SK-N-SH treated with all-trans-retinoic acid at 6 μM for 48 hours (cell line): ENCODE measurements around the gene TTC39C.
"Not testable (repeated sequence)": the region's sequence is repeated elsewhere in the genome, so short reads cannot be mapped to it uniquely, and the experiment has no call there.

Source experiments
- ATAC-seq: fragments of 200-7000 bp; cut with Tn5 transposase; 3 replicates; pipeline ENCODE4 v1.9.1; 2020; ENCODE audit warnings: mild to moderate bottlenecking, moderate library complexity
- ARNTL ChIP-seq: fragments of 450-650 bp; formaldehyde crosslinking; IDR thresholded peaks from 2 replicates; pipeline ENCODE4 v1.5.0; 2020; ENCODE audit warnings: low read depth, mild to moderate bottlenecking, moderate library complexity, borderline replicate concordance
- BACH2 ChIP-seq: fragments of 250-450 bp; sonication (Bioruptor Pico); IDR thresholded peaks from 2 replicates; pipeline ENCODE4 v1.9.0; 2021; ENCODE audit warnings: mild to moderate bottlenecking, borderline replicate concordance
- CREB5 ChIP-seq: fragments of 250-450 bp; sonication (Bioruptor Pico); IDR thresholded peaks from 2 replicates; pipeline ENCODE4 v1.5.1; 2020; ENCODE audit warnings: low read depth, mild to moderate bottlenecking, moderate library complexity
- CSRNP3 ChIP-seq: fragments of 250-450 bp; sonication (Bioruptor Pico); IDR thresholded peaks from 2 replicates; pipeline ENCODE4 v1.5.1; 2021; ENCODE audit warnings: mild to moderate bottlenecking, moderate library complexity
- ESRRG ChIP-seq: fragments of 250-450 bp; sonication (Bioruptor Pico); IDR thresholded peaks from 2 replicates; pipeline ENCODE4 v1.6.1; 2021; ENCODE audit warnings: mild to moderate bottlenecking
- GLIS3 ChIP-seq: fragments of 250-450 bp; sonication (Bioruptor Pico); IDR thresholded peaks from 2 replicates; pipeline ENCODE4 v1.5.0; 2020; ENCODE audit warnings: mild to moderate bottlenecking, moderate library complexity
- ISL1 ChIP-seq: fragments of 250-450 bp; sonication (Bioruptor Pico); IDR thresholded peaks from 2 replicates; pipeline ENCODE4 v2.1.2; 2022; ENCODE audit warnings: mild to moderate bottlenecking, moderate library complexity
- OSR1 ChIP-seq: fragments of 250-450 bp; sonication (Bioruptor Pico); IDR thresholded peaks from 2 replicates; pipeline ENCODE4 v1.8.0; 2022; ENCODE audit warnings: moderate library complexity, mild to moderate bottlenecking, inconsistent platforms
- PATZ1 ChIP-seq: fragments of 250-450 bp; sonication (Bioruptor Pico); IDR thresholded peaks from 2 replicates; pipeline ENCODE4 v1.8.0; 2020; ENCODE audit warnings: mild to moderate bottlenecking, moderate library complexity, borderline replicate concordance
- POU6F1 ChIP-seq: fragments of 250-450 bp; sonication (Bioruptor Pico); IDR thresholded peaks from 2 replicates; pipeline ENCODE4 v1.8.0; 2021; ENCODE audit warnings: low read depth, mild to moderate bottlenecking, moderate library complexity, borderline replicate concordance
- PPARA ChIP-seq: fragments of 250-450 bp; sonication (Bioruptor Pico); IDR thresholded peaks from 2 replicates; pipeline ENCODE4 v1.5.0; 2020; ENCODE audit warnings: mild to moderate bottlenecking, borderline replicate concordance
- RARB ChIP-seq: fragments of 250-450 bp; sonication (Bioruptor Pico); IDR thresholded peaks from 2 replicates; pipeline ENCODE4 v1.8.0; 2021; ENCODE audit warnings: mild to moderate bottlenecking, moderate library complexity
- SNAI2 ChIP-seq: fragments of 250-450 bp; sonication (Bioruptor Pico); IDR thresholded peaks from 2 replicates; pipeline ENCODE4 v1.5.0; 2020; ENCODE audit warnings: mild to moderate bottlenecking, moderate library complexity
- TCF4 ChIP-seq: fragments of 250-450 bp; sonication (Bioruptor Pico); IDR thresholded peaks from 2 replicates; pipeline ENCODE4 v1.8.0; 2021; ENCODE audit warnings: mild to moderate bottlenecking, moderate library complexity, borderline replicate concordance
- TOX ChIP-seq: fragments of 250-450 bp; sonication (Bioruptor Pico); IDR thresholded peaks from 2 replicates; pipeline ENCODE4 v1.8.0; 2021; ENCODE audit warnings: mild to moderate bottlenecking, moderate library complexity, borderline replicate concordance
- ZC3H10 ChIP-seq: fragments of 250-450 bp; sonication (Bioruptor Pico); IDR thresholded peaks from 2 replicates; pipeline ENCODE4 v1.5.1; 2021; ENCODE audit warnings: mild to moderate bottlenecking, moderate library complexity
- ZFP3 ChIP-seq: fragments of 250-450 bp; sonication (Bioruptor Pico); IDR thresholded peaks from 2 replicates; pipeline ENCODE4 v1.5.0; 2020; ENCODE audit warnings: mild to moderate bottlenecking, moderate library complexity
- ZNF565 ChIP-seq: fragments of 450-650 bp; formaldehyde crosslinking; conservative IDR thresholded peaks from 2 replicates; pipeline ENCODE4 v1.5.0; 2020; ENCODE audit warnings: low read depth, mild to moderate bottlenecking, moderate library complexity
- ZNF70 ChIP-seq: fragments of 450-650 bp; formaldehyde crosslinking; IDR thresholded peaks from 2 replicates; pipeline ENCODE4 v1.5.0; 2020; ENCODE audit warnings: mild to moderate bottlenecking, moderate library complexity

Gene TTC39C

GRCh38 chr18:24071779-24072178, 57.2 kb downstream of the TTC39C start (continued):
- TF ChIP-seq CREB5 (CRISPR knock-in tag): no peak
- TF ChIP-seq CSRNP3 (CRISPR knock-in tag): no peak

GRCh38 chr18:24072743-24073142, 58.2 kb downstream of the TTC39C start:
- no peak for ATAC-seq
- TF ChIP-seq POU6F1 (no peak), GLIS3 (CRISPR knock-in tag) (no peak), CSRNP3 (CRISPR knock-in tag) (no peak), SNAI2 (CRISPR knock-in tag) (no peak), TOX (no peak), TCF4 (CRISPR knock-in tag) (no peak), ESRRG (CRISPR knock-in tag) (no peak), ZNF70 (CRISPR knock-in tag) (no peak)

GRCh38 chr18:24073791-24074190, 59.2 kb downstream of the TTC39C start:
- TF ChIP-seq OSR1 (CRISPR knock-in tag): no peak
- no peak for TF ChIP-seq ZNF565 (CRISPR knock-in tag)
- no peak for TF ChIP-seq TOX
- TF ChIP-seq PPARA (CRISPR knock-in tag): no peak
- TF ChIP-seq ZC3H10 (CRISPR knock-in tag): no peak
- TF ChIP-seq ZNF70 (CRISPR knock-in tag): no peak
- TF ChIP-seq ZFP3 (CRISPR knock-in tag): no peak
- TF ChIP-seq TCF4 (CRISPR knock-in tag): no peak
- TF ChIP-seq GLIS3 (CRISPR knock-in tag): no peak
- no peak for TF ChIP-seq SNAI2 (CRISPR knock-in tag)
- no peak for TF ChIP-seq BACH2
- TF ChIP-seq PATZ1 (CRISPR knock-in tag): no peak
- TF ChIP-seq ISL1 (CRISPR knock-in tag): no peak
- no peak for TF ChIP-seq ESRRG (CRISPR knock-in tag)
- TF ChIP-seq CSRNP3 (CRISPR knock-in tag): no peak
- TF ChIP-seq RARB (CRISPR knock-in tag): no peak
- TF ChIP-seq ARNTL (CRISPR knock-in tag): no peak
- ATAC-seq: no peak

GRCh38 chr18:24074757-24075156, 60.2 kb downstream of the TTC39C start:
- not testable (repeated sequence) for ATAC-seq
